Measurements from ENCODE around the gene TLR7. TPM values are rescaled to one million over a fixed set of nuclear protein-coding genes. Genes with fewer than 3 reads are reported as not detected.

Gene TLR7
- total and polyA plus RNA-seq, 9 of the 15 experiments (the other 6 are each of a cell fraction or from before 2014, with no cell fraction given) = 0.04 to 0.13 (median 0.07) TPM; not detected in 6

DNA sequence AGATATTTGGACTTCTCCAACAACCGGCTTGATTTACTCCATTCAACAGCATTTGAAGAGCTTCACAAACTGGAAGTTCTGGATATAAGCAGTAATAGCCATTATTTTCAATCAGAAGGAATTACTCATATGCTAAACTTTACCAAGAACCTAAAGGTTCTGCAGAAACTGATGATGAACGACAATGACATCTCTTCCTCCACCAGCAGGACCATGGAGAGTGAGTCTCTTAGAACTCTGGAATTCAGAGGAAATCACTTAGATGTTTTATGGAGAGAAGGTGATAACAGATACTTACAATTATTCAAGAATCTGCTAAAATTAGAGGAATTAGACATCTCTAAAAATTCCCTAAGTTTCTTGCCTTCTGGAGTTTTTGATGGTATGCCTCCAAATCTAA is 20.3 kb downstream of the TLR7 start:
- ChIA-PET CTCF (ENCODE audit: low intra/inter-chr PET ratio) (no interaction called here), POLR2A (no interaction called here)
- H3K4me3 ChIP-seq = no peak overlapping the region
- H3K27me3 ChIP-seq (ENCODE audit: control insufficient read depth in 2 of 2, insufficient read depth in 2 of 2, low read length in 2 of 2) = peaks cover 0 to 9% of the 10 kb centered on the region in 2 experiments; a peak in 3 of 5 replicates
- DNase-seq (ENCODE audit: extremely low read depth in 1 of 4, low spot score in 3 of 4) (no peak), FAIRE-seq (no peak), ATAC-seq (no peak)
- H3K4me1 ChIP-seq (replicated peaks in 1 of 2; ENCODE audit: control insufficient read depth in 2 of 2, insufficient read depth in 2 of 2, low read length in 2 of 2) = no peaks in the 10 kb centered on the region
- no peak overlapping the region for H3K9ac ChIP-seq (ENCODE audit: insufficient read depth in 1 of 2, low read depth in 2 of 2, low read length in 2 of 2)
- H4K20me1 ChIP-seq (replicated peaks; ENCODE audit: control insufficient read depth, insufficient read depth, low read length) = no peaks in the 10 kb centered on the region
- no peaks in the 10 kb centered on the region for H3K9me1 ChIP-seq (ENCODE audit: control insufficient read depth, insufficient read depth, low read length)
- H3K36me3 ChIP-seq (ENCODE audit: control insufficient read depth, insufficient read depth, low read length) = no peaks in the 10 kb centered on the region
- H3K27ac ChIP-seq (ENCODE audit: extremely low read depth, low read depth, low read length) = no peak overlapping the region
- BruUV-seq (replicated peaks) = no TSS peak
- WGBS (ENCODE audit: insufficient coverage, low coverage, missing lambda C conversion rate) = 0% methylated on average over 2 of the region's 2 CpGs
- no peaks in the 10 kb centered on the region for H3K79me2 ChIP-seq (ENCODE audit: control insufficient read depth, insufficient read depth, low read length)
- intact Hi-C loops (cut with micrococcal nuclease) = no loop called here
- no peak overlapping the region for H2AFZ ChIP-seq (ENCODE audit: low read depth, low read length)
- no peaks in the 10 kb centered on the region for H3K9me3 ChIP-seq (replicated peaks; ENCODE audit: control insufficient read depth, insufficient read depth, low read depth, low read length)
- no peak overlapping the region for H3K4me2 ChIP-seq (ENCODE audit: insufficient read depth, low read length)
- in situ Hi-C loops (cut with MboI) = no loop called here
- no peak for TF ChIP-seq ETV5 (CRISPR knock-in tag; IDR thresholded peaks at IDR 0.05; ENCODE audit: low read depth)
- no peak for TF ChIP-seq SRSF3 (IDR thresholded peaks at IDR 0.05; ENCODE audit: insufficient read depth, low read length)
- no peak for TF ChIP-seq C11orf30 (IDR thresholded peaks at IDR 0.05; ENCODE audit: low read depth)
- no peak for TF ChIP-seq ZFP30 (CRISPR knock-in tag; IDR thresholded peaks at IDR 0.05; ENCODE audit: borderline replicate concordance)
- no peak for TF ChIP-seq KLF10 (CRISPR knock-in tag; IDR thresholded peaks at IDR 0.05)
- no peak for TF ChIP-seq PCBP1 (IDR thresholded peaks at IDR 0.05; ENCODE audit: low read depth, low read length, poor library complexity, severe bottlenecking)
- TF ChIP-seq, protein P1, sequence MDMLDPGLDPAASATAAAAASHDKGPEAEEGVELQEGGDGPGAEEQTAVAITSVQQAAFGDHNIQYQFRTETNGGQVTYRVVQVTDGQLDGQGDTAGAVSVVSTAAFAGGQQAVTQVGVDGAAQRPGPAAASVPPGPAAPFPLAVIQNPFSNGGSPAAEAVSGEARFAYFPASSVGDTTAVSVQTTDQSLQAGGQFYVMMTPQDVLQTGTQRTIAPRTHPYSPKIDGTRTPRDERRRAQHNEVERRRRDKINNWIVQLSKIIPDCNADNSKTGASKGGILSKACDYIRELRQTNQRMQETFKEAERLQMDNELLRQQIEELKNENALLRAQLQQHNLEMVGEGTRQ (CRISPR knock-in tag; IDR thresholded peaks at IDR 0.05) = no peak
- TF ChIP-seq MCM5 (IDR thresholded peaks at IDR 0.05; ENCODE audit: low read depth) = no peak
- TF ChIP-seq FUS (optimal IDR thresholded peaks at IDR 0.05; ENCODE audit: low read depth, low read length) = no peak
- TF ChIP-seq RB1 (IDR thresholded peaks at IDR 0.05; ENCODE audit: low read depth) = no peak
- TF ChIP-seq LEF1 (IDR thresholded peaks at IDR 0.05) = no peak
- TF ChIP-seq, protein P2, sequence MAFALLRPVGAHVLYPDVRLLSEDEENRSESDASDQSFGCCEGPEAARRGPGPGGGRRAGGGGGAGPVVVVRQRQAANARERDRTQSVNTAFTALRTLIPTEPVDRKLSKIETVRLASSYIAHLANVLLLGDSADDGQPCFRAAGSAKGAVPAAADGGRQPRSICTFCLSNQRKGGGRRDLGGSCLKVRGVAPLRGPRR (CRISPR knock-in tag; IDR thresholded peaks at IDR 0.05) = no peak
- no peak for TF ChIP-seq E2F6 (IDR thresholded peaks at IDR 0.05; ENCODE audit: borderline replicate concordance in 1 of 2, extremely low read depth in 1 of 2, insufficient read depth in 1 of 2, insufficient read length in 1 of 2, low read depth in 1 of 2, low read length in 1 of 2, poor library complexity in 1 of 2, severe bottlenecking in 1 of 2)
